ENCODE measurements around the gene ACOT8. TPM values are rescaled to one million over a fixed set of nuclear protein-coding genes. Genes with fewer than 3 reads are reported as not detected.

Gene ACOT8
- polyA plus RNA-seq, 3 donors, result 40.9 to 52.4 (median 44.6) TPM

DNA sequence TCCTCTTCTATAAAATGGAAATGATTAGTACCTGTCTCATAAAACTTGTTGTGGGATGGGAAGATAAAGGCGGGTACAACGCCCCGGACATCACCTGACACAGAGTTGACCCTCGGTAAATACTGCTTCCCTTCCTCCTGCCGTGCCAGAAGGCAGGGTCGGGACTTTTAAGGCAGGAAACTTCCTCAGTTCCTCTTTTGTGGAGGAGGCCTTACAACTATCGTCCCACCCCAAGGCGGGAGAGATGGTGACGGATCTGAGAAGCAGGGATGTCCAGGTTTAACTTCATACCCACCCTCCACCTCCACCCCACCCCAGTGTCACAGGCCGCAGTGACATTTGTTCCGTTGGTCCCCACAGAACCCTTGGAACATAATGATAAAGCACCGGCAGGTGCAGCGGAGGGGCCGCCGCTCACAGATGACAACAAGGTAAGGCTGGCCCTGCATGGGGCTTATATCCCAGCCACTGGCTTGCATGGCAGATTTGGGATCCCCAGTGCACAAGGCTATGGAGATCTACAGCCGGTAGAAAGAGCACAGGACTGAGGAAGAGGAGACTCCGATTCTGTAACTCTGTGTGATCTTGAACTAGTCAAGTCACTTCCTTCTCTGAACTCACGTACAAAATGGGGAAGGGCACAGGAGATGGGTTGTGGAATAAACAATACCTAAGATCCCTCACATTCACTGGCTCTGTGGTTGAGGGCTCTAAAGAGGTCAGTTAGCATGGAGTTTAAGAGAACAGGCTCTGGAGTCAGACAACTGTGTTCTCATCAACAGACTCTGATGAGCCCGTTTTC is 64.7 kb downstream of the ACOT8 start:
- peaks cover 35 to 39% of the 10 kb centered on the region in 2 donors for H3K36me3 Mint-ChIP-seq
- Histone ChIP-seq H3K4me2 (replicated peaks; ENCODE audit: extremely low read depth, low read length, poor library complexity, severe bottlenecking) (peak overlapping the region; percentile 90), H3K27me3 (ENCODE audit: control insufficient read depth in 2 of 2, insufficient read depth in 2 of 2, low read length in 2 of 2) (no peaks in the 10 kb centered on the region), H3K79me2 (ENCODE audit: insufficient read depth, low read length) (peaks cover 49% of the 10 kb centered on the region), H3K9me3 (replicated peaks in 1 of 2; ENCODE audit: control insufficient read depth in 1 of 2, insufficient read depth in 1 of 2, low read length in 2 of 2) (no peaks in the 10 kb centered on the region), H4K20me1 (ENCODE audit: insufficient read depth, low read length) (peaks cover 33% of the 10 kb centered on the region), H3K9ac (ENCODE audit: insufficient read depth, low read length, poor library complexity, severe bottlenecking) (peak overlapping the region; percentile 99), H2AFZ (ENCODE audit: insufficient read depth, low read depth, low read length, poor library complexity, severe bottlenecking) (peak overlapping the region; percentile 55), H3K4me1 (ENCODE audit: control insufficient read depth in 1 of 2, insufficient read depth in 2 of 2, low read length in 2 of 2) (peaks cover 18 to 22% of the 10 kb centered on the region in 2 donors), H3K4me3 (replicated peaks in 1 of 3; ENCODE audit: low read depth in 2 of 3, low read length in 3 of 3) (peak overlapping the region; percentile 90 to 96 (median 95)), H3K27ac (ENCODE audit: low read depth in 1 of 2, low read length in 2 of 2) (peak overlapping the region; percentile 98), H3K36me3 (replicated peaks in 1 of 2; ENCODE audit: control insufficient read depth in 1 of 2, insufficient read depth in 2 of 2, low read length in 2 of 2) (peaks cover 34 to 37% of the 10 kb centered on the region in 2 donors)
- DNase-seq, result peak; percentile 67 to 90 (median 77)
- intact Hi-C loops (cut with micrococcal nuclease), result loop anchor here (10.0 kb wide), 2 partner anchors 302 to 322 kb away; partner anchors contain the start of gene CD40 (in 1 of the 2)
- peaks cover 0 to 2% (median 0%) of the 10 kb centered on the region in 3 donors for H3K27me3 Mint-ChIP-seq (ENCODE audit: low read depth in 3 of 3)
- 3% methylated on average over 11 of the region's 19 CpGs for WGBS (ENCODE audit: insufficient coverage)
- no peaks in the 10 kb centered on the region for H3K9me3 Mint-ChIP-seq
- peak overlapping the region; percentile 97 to 99 (median 99) for H3K27ac Mint-ChIP-seq
- TF ChIP-seq, protein P1, sequence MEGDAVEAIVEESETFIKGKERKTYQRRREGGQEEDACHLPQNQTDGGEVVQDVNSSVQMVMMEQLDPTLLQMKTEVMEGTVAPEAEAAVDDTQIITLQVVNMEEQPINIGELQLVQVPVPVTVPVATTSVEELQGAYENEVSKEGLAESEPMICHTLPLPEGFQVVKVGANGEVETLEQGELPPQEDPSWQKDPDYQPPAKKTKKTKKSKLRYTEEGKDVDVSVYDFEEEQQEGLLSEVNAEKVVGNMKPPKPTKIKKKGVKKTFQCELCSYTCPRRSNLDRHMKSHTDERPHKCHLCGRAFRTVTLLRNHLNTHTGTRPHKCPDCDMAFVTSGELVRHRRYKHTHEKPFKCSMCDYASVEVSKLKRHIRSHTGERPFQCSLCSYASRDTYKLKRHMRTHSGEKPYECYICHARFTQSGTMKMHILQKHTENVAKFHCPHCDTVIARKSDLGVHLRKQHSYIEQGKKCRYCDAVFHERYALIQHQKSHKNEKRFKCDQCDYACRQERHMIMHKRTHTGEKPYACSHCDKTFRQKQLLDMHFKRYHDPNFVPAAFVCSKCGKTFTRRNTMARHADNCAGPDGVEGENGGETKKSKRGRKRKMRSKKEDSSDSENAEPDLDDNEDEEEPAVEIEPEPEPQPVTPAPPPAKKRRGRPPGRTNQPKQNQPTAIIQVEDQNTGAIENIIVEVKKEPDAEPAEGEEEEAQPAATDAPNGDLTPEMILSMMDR (IDR thresholded peaks at IDR 0.05), result no peak
- H3K4me3 Mint-ChIP-seq, result peak overlapping the region; percentile 93 to 97
- peaks cover 14% of the 10 kb centered on the region for H3K4me1 Mint-ChIP-seq

Other genes with a start within 250 kb of the ACOT8 start
- not detected for gene WFDC10A, start 227.7 kb downstream of the ACOT8 start, polyA plus RNA-seq
- gene WFDC9, start 226.1 kb downstream of the ACOT8 start, polyA plus RNA-seq, result not detected
- not detected for gene WFDC11, start 187.2 kb downstream of the ACOT8 start, polyA plus RNA-seq
- gene WFDC13, start 155.4 kb downstream of the ACOT8 start, polyA plus RNA-seq, result not detected
- gene WFDC10B, start 152.4 kb downstream of the ACOT8 start, polyA plus RNA-seq, result not detected
- not detected for gene SPINT4, start 135.0 kb downstream of the ACOT8 start, polyA plus RNA-seq
- under 1 TPM in 2 of 3 donors, not detected in 1; 0.12 to 0.73 TPM for gene WFDC3, start 65.5 kb downstream of the ACOT8 start, polyA plus RNA-seq
- 100 to 1,000 TPM in 2 of 3 donors, 10 to 100 TPM in 1; 68.5 to 158 (median 144) TPM for gene DNTTIP1, start 65.4 kb downstream of the ACOT8 start, polyA plus RNA-seq
- gene UBE2C, start 44.7 kb downstream of the ACOT8 start, polyA plus RNA-seq, result under 1 TPM in 2 of 3 donors, not detected in 1; 0.15 to 0.58 TPM
- 1 to 10 TPM in 2 of 3 donors, under 1 TPM in 1; 0.71 to 1.2 (median 1.0) TPM for gene TNNC2, start 30.1 kb downstream of the ACOT8 start, polyA plus RNA-seq
- gene SNX21, start 23.6 kb downstream of the ACOT8 start, polyA plus RNA-seq, result 10 to 100 TPM; 11.2 to 16.9 (median 12.7) TPM
- 1 to 10 TPM in 1 of 3 donors, under 1 TPM in 2; 0.29 to 1.5 (median 0.64) TPM for gene ZSWIM3, start 222 bp upstream of the ACOT8 start, polyA plus RNA-seq
- gene ZSWIM1, start 23.8 kb upstream of the ACOT8 start, polyA plus RNA-seq, result 1 to 10 TPM; 2.5 to 2.6 (median 2.5) TPM
- gene SPATA25, start 30.2 kb upstream of the ACOT8 start, polyA plus RNA-seq, result under 1 TPM in 1 of 3 donors, not detected in 2; 0.76 TPM
- gene NEURL2, start 33.8 kb upstream of the ACOT8 start, polyA plus RNA-seq, result 1 to 10 TPM in 1 of 3 donors, under 1 TPM in 1, not detected in 1; 0.14 to 1.1 TPM
- gene CTSA, start 33.9 kb upstream of the ACOT8 start, polyA plus RNA-seq, result 100 to 1,000 TPM; 279 to 489 (median 366) TPM
- gene PLTP, start 54.8 kb upstream of the ACOT8 start, polyA plus RNA-seq, result 1 to 10 TPM; 1.6 to 3.0 (median 2.9) TPM
- gene PCIF1, start 77.3 kb upstream of the ACOT8 start, polyA plus RNA-seq, result 10 to 100 TPM; 41.0 to 54.9 (median 50.4) TPM
- 10 to 100 TPM in 1 of 3 donors, 1 to 10 TPM in 2; 2.7 to 39.6 (median 3.1) TPM for gene ZNF335, start 114.8 kb upstream of the ACOT8 start, polyA plus RNA-seq
- gene MMP9, start 151.5 kb upstream of the ACOT8 start, polyA plus RNA-seq, result 1 to 10 TPM in 2 of 3 donors, under 1 TPM in 1; 0.88 to 4.3 (median 1.6) TPM
- not detected for gene SLC12A5, start 171.8 kb upstream of the ACOT8 start, polyA plus RNA-seq
- gene NCOA5, start 232.6 kb upstream of the ACOT8 start, polyA plus RNA-seq, result 10 to 100 TPM in 1 of 3 donors, 1 to 10 TPM in 2; 4.5 to 10.2 (median 6.0) TPM

All from CD14-positive monocyte (primary cell).